A673 (cell line): ENCODE data around the gene OTOG.

Source experiments
- CTCF ChIP-seq: fragments of 300-800, 200-600 bp; sonication (generic); conservative IDR thresholded peaks from 2 replicates; pipeline ENCODE4 v1.5.1; 2017; ENCODE audit warnings: low read depth, mild to moderate bottlenecking, antibody characterized with exemption, low read length, moderate library complexity, mixed read lengths
- EZH2 ChIP-seq: fragments of 200-600 bp; sonication (generic); IDR thresholded peaks from 2 replicates; pipeline ENCODE4 v1.6.1; 2017; ENCODE audit warnings: borderline replicate concordance, low read depth, mild to moderate bottlenecking, mixed read lengths, antibody characterized with exemption, low read length; ENCODE audit not compliant: poor library complexity, severe bottlenecking

- TF ChIP-seq EZH2 = no peak
- no peak for TF ChIP-seq CTCF
These were observed 65.4 kb downstream of the OTOG start for GRCh38 chr11:17612221-17613188.
